CD4-positive, alpha-beta T cell treated with Interleukin-21 for 1 hour (primary cell): ENCODE results near the gene CDK11A.
A peak's percentile ranks its signal among the peaks of the same experiment; 100 is the strongest.
"Not testable (repeated sequence)": the region's sequence is repeated elsewhere in the genome, so short reads cannot be mapped to it uniquely, and the experiment has no call there.

Experiments
- DNase-seq: peaks from one replicate; pipeline ENCODE4 v3.0.0-alpha.2; 2020

CDK11A gene

DNA sequence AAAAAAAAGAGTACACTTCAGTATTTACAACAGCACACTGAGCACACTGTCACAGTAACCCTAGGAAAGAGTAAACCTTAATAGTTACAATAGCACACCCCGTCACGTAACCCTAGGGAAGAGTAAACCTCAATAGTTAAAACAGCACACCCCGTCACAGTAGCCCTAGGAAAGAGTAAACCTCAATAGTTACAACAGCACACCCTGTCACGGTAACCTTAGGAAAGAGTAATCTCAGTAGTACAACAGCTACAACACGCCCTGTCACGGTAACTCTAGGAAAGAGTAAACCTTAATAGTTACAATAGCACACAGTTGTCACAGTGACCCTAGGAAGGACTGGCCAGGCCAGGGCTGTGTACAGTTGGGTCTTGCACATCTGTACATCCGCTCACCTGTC, 3.0 kb downstream of the CDK11A start:
- no peak for DNase-seq

DNA sequence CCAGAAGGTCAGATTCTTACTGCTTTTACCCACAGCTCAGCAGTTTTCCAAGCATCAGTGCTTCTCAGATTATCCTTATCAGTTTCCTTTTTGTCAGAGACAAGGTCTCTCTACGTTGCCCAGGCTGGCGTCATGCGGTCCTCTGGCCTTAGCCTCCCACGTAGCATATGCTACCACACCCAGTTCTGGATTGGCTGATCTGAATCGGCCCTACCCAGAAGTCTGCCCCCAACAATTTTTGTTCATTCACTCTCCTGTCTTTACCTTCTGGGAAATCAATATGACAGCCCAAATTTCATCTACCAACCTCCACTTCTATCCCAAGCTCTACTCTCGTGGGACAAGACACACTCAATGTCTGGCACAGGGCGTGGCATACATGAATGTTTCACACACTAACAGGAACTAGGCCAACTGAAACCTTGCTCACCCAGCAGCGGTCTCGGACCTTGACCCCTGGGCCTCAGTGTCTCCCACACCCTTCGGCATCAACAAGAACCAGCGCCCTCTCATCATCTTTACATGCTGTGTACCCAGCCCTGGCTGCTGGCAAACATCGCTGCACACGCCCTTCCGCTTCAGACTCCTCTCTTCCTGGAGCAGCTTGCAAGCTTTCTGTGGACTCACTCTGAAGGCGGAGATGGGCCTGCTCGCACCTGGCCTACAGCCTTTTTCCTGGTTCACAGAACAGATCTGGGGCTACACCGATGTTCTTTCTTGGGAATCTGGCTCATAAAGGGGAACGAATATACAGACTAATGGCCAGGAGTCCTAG, 8.9 kb downstream of the CDK11A start:
- DNase-seq = not testable (repeated sequence)

DNA sequence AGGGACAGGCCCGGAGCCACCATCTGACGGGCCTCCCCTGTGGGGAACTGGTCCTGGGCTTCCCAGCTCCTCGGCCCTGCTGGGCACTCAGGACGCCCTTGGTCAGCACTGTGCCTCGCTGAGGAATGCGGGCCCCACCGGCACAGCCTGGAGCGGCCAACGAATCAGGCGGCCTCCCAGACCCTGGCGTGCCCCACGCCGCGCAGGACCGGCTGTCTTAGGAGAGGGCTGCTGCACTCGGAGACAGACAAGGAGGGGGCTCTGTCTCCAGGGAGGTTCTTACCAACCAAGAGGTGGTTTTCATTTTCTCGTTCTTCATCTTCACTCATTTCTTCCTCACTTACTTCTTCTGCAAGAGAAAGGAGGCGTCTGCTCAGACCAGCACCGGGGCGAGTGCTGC, 16.3 kb downstream of the CDK11A start:
- not testable (repeated sequence) for DNase-seq

DNA sequence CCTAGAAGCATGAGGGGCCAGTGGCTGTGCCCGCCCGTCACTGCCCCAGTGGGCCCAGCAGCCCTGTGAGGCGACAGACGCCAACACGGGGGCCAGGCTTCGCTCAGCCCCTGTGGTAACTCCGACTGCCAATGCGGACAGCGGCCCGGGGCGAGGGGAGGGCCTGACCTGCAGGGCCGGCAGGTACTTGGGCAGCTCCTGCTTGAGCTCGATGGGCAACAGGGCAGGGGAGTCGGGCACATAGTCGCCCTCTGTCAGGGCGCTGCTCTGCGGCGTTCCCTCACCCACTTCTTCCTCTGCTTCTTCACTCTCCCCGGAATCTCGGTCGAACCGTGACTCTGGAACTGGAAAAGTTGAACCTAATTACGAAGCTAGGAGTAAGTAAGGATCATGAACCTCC, 16.9 kb downstream of the CDK11A start:
- not testable (repeated sequence) for DNase-seq

DNA sequence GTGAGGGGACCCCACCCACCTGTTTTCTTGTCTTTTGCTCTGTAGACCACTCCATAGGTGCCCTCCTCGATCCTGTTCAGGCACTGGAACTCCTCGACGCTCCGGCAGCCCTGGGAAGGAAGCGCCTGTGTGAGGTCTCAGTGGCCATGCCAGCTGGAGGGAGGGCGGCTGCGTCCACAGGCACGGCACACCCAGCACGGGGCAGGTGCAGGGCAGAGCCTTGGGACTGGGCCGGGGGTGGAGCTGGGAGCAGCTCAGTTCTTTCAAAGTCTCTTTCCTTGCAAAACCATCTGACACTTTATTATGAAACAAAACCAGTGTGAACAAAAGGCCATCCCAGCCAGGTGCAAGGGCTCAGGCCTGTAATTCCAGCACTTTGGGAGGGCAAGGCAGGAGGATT, 18.5 kb downstream of the CDK11A start:
- not testable (repeated sequence) for DNase-seq

DNA sequence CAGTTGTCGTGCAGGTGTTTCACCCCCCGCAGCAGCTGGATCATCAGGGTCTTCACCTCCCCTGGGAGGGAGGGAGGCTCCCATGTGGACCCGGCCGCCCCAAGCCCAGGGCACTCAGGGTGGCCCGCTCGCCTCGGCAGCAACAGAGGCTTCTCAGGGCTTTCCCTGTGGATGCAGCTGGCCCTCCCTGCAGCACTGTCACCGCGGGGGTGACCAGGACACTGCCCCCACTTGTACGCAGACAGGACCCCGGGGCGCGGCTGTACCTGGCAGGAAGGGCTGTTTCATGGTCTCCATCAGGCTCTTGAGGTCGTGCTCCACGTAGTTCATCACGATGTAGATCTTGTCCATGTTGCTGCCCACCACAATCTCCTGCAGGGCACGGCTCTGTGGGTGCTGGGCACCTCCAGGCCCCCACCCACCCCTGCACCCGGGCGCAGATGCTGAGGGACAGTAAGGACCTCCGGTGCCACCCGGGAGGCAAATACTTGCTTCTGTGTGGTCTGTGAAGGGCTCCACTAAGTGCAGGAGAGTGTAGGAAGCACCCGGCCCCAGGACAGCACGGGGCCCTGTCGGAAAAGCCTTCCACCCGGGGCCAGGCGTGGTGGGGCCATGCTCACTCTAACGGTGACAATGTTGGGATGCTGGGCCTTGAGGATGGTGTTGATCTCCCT, 19.7 kb downstream of the CDK11A start:
- DNase-seq = not testable (repeated sequence)

DNA sequence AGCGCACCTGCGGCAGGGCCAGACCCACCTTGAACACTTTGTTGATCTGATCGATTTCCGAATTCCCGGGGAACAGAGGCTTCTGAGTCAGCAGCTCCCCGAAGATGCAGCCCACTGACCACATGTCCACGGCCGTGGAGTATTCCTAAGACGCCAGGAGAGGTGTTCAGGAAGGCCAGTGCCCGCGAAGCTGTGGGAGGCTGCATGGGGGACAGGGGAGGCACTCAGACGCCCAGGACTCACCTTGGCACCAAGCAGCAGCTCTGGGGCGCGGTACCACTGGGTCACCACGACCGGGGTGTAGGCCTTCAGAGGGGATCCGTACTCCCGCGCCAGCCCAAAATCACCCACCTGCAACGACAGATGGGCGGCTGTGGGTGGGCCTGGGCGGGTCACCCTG, 20.4 kb downstream of the CDK11A start:
- no peak for DNase-seq

DNA sequence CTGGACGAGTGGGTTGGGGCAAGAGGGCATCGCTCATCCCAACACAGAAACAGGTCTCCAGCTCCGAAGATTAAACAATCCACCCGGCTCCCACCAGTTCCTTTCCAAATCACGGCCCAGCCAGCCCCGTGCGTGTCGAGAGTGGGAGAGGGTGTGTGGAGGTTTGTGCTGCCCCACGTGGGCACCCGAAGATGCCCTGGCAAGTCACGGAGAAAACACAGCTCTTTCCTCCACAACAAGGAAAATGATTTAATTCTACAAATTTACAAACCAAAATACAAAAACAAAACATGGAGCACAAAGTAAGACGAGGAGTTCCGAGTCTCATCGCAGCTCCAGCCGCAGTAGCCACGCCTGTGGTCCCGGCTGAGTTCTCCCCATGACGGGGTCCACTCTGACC, 21.7 kb downstream of the CDK11A start:
- DNase-seq = not testable (repeated sequence)

DNA sequence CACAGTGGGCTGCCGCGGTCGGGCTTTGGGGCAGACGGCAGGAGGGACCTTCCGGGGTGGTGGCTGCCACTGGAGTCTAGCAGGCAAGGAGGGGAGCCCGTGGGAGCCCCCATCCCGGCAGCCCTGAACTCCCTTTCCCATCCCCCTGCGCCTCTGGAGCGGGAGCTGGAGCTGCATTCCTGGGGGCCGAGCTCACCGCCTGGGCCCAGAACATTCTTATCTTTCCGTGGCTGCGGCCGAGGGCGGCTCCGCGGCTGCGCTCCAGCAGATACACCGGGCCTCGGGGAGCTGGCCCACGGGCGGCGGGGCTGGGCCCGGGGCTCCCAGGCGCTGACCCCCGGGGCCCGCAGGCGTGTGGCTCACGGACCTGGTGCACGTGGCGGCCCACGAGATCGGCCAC, 23.6 kb downstream of the CDK11A start:
- not testable (repeated sequence) for DNase-seq

DNA sequence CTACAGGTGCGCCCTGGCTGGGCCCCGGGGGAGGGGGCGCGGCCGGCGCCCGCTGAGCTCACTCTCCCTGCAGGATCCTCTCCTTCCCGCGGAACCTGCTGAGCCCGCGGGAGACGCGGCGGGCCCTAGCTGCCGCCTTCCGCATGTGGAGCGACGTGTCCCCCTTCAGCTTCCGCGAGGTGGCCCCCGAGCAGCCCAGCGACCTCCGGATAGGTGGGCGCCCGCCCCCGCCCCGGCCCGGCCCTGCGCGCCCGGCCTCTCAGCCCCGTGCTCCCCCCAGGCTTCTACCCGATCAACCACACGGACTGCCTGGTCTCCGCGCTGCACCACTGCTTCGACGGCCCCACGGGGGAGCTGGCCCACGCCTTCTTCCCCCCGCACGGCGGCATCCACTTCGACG, 24.1 kb downstream of the CDK11A start:
- not testable (repeated sequence) for DNase-seq

DNA sequence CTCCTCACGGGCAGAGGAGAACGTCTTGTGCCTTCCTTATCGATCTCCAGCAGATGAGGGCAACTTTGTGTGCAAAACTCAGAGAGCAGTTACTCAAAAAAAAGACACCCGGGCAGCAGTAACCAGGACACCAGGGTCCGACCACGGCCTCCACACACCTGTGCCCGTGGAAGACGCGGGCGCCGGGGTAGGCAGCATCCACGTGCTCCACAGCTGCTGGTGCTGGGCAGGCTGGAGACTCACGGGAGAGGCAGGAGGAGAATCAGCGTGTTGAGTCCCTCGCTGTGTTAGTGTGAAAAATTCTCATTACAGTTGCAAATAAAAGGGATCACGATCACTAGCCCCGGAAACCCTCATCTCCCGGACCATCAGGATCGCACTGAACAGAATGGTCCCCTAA, 25.1 kb downstream of the CDK11A start:
- not testable (repeated sequence) for DNase-seq

DNA sequence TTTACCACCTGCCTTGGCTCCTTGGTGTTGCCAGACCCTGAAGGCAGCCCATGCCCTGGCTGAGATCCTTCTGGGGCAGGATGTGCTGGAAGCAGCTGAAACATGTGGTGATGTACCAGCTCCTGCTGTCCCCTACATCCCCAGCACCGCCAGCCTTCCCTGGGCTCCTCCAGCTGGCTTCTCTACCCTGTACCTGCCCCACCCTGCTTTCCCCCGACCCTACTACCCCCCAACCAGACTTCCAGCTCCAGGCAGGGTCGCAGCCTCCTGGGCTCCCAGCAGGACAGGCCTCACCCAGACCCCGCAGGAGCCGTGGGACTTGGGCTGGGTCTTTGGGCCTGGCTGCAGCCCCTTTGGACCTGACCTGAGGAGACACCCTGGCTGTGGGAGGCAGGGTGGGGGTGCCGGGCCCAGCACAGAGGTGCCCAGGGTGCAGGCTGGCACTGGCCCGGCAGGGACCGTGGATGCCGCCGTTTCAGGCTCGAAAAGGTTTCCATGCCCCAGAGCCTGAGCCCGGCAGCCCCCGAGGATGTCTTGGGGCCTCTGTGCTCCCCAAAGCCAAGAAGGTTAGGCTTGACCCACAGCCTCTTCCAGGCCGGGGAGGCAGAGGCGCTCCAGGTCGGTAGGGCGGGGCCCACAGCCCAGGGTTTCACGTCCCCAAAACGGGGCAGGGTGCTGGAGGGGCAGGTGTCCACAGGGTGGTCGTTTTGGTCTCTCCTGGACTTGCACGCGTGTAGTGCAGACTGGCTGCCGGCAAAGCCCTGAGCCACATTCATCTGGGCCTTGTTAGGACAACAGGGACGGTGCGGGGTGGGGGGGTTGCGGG, 26.6 kb downstream of the CDK11A start:
- not testable (repeated sequence) for DNase-seq

DNA sequence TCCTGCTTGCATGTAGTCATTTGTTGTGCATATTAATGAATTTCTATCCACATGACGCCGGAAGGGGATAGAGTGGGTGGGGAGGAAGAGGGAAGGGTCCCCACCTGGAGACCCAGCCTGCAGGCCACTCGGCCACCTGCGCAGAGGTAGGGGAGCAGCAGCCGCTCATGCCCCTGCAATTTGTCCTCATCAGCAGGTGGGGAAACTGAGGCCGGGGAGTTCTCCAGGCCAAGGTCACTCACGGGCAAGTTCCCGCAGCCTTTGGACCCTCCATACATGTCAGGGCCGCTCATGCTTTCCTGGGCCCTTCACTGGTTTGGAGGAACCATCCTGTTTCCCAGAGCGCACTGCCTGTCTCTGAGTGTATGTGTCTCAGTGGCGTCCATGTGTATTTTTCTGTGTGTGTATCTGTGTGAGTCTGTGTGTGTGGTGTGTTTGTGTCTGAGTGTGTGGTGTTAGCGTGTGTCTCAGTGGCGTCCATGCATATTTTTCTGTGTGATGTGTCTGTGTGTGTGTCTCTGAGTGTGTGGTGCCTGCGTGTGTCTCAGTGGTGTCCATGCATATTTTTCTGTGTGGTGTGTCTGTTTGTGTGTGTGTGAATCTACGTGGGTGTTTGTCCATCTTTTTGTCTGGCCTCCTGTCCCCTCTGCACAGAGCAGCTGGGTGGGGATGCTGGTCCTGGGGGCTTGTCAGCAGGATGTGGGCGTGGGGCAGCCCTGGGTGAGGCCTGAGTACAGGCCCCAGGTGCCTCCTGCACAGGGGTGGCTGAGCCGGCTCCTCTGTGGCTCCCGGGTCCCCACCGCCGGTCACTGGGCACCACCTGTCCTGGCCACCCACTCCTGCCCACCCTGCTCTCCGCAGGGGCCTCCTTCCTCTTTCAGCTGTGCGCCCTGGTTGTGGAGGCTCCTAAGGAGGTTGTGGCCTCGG, 27.5 kb downstream of the CDK11A start:
- not testable (repeated sequence) for DNase-seq

DNA sequence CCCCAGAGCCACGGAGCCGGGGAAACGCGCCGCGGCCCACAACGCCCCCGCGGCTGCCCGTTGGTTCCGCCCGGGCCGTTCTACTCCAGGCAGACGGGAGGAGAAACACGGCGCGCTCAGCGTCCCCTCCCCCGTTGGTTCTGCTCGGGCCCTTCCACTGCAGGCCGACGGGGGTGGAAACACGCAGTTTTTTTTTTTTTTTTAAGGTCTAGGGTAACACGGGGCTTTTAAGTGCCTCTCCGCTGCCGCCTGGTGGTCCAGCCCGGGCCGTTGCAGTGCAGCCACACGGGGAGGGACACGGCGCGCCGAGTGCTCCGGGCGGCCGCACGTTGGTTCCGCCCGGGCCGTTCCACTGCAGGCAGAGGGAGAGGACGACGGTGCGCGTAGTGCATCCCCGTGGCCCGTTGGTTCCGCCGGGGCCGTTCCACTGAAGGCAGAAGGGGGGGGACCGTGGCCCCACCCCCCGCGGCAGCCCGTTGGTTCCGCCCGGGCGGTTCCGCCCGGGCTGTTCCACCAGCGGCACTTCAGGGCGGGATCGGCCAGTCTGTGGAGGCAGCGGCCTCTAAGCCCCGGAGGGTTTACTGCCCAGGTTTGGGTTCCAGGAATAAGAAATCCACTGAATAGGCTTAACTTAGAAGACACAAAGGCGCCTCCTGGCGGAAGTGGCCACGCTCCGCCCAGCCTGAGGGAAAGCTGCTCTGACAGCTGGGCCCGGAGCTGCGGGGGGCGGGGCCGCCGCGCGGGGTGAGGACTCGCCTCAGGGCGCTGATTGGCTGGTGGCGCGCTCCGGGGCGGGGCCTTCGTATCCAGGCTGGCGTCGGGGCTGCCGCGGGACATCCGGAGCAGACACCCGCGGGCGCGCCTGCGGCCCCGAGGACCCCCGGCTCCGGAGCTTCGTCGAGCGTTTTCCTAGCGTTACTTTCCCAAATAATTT, 31.2 kb downstream of the CDK11A start, which contains the start of gene SLC35E2B:
TSS of gene SLC35E2B (minus strand) at position 82 of the 934 bp plus-strand sequence. CDS start 16,096 bp downstream, outside the sequence.
- peak; percentile 98 for DNase-seq

DNA sequence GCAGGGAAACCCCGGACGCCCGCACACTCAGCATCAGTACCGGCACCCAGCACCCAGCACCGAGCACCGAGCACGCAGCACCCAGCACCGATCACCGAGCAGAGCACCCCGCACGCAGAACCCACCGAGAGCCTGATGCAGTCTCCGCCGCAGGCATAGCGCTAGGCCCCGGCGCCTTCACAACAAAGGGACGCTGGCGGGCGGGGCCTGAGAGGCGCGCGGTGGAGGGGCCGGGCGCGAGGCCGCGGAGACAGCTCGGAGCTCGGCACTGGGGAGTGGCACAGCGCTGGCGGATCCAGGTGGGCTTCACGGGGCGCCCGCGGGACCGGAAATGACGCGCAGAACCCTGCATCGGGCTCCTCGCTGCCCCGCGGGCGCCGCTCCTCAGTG, 31.8 kb downstream of the CDK11A start:
- DNase-seq = not testable (repeated sequence)

DNA sequence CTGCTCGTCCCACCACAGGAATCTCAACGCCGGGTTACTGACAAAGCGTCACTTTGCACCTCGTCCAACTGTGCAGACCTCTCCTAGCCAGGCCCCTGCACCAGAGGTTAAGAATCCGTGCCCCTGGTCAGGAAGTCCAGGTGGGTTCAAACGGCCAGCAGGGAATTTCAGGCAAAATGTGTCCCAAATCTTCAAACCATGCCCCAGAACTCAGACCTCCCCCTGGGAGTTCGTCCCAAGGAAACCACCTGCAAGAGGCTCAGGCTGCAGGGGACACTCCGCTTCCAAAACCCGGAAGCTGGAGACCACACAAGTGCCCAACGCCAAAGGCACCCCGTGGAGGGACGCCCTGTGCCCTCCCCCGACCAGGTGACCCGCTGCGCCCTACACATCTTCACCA, 32.7 kb downstream of the CDK11A start:
- not testable (repeated sequence) for DNase-seq

DNA sequence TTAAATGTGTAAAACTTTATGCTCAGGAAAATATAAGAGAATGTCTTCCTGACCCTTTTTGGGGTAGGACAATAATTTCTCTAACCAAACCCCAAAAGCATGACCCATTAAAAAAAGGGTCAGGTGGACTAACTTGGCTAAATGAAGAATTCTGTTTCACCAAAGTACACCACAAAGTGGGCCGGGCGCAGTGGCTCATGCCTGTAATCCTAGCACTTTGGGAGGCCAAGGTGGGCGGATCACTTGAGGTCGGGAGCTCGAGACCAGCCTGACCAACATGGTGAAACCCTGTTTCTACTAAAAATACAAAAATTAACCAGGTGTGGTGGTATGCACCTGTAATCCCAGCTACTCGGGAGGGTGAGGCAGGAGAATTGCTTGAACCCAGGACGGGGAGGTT, 34.6 kb downstream of the CDK11A start:
- DNase-seq = not testable (repeated sequence)

DNA sequence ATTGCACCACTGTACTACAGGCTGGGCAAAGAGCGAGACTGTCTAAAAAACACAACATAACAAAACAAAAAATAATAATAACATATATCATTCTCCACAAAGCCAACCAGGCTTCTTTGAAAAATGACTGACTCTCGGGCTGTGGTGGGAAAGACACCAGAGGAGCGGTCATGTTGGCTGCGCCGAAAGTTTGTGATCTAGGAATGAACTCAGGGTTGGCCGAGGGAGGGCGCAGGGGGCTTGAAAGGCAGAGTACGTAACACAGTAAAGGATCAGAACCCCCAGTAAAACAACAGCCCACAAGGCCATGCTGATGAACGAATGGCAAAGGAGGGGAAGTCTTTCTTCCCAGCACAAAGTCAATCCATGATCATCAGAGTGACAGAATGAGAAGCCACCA, 36.3 kb downstream of the CDK11A start:
- no peak for DNase-seq

DNA sequence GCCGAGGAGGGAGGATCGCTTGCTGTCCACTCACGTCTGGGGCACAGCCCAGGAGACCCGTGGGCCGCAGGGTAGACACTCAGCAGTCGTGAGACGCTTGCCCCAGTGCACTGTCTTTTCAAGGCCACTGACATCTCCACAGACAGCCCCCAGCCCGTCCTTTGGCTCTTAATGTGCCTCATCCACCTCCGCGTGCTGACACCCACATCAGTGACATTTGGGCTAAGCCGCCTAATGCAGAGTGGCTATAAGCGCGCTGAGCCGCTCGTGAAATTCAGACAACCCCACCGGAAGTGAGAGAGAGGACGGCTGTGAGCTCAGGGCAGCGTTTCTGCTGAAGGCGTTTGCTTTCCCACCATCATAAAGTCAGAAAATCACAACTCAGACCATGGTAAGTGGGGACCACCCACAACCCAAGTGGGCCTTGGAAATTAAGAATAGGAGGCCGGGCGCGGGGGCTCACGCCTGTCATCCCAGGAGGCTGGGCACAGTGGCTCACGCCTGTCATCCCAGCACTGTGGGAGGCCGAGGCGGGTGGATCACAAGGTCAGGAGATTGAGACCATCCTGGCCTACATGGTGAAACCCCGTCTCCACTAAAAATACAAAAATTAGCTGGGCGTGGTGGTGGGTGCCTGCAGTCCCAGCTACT, 40.0 kb downstream of the CDK11A start:
- no peak for DNase-seq

DNA sequence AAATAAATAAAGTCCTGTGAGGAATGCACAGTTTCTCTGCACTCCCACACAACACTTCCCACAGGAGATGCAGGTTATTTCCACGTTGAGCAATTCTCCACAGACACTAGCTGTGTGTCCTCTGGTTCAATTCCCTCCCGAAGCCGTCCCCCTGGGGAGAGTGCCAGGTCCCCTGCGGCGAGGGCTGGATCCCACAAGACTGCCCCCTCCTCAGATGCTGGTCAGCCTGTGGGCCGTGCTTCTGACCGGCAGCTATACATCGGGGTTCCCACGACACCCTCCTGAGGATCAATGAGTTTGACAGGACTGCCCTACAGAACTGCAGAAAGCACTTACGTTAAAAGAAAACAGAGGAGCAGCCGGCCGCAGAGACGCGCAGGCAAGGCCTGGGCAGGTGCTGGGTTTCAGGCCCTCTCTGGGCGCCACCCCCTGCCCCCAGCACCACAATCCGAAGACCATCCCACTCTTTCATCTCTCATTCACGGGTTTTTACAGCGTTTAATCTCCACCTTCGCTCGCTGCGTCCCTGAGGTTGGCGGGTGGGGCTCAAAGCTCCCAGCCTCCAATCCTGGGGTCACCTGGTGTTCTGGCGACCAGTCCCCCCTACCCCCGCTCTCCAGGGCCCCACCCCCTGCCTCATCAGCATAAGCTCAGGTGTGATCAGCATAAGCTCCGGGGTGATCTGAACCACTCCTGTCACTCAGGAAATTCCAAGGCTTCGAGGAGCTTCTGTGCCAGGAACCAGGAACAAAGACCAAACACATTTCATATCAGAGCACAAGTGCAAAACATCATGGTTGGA, 40.9 kb downstream of the CDK11A start:
- no peak for DNase-seq
